Stimulated activated CD4-positive, alpha-beta T cell treated with anti-CD3 and anti-CD28 coated beads, Interleukin-12 subunit alpha, Interleukin-12 subunit beta, amount 100 ng/mL, for 4 hours (primary cell): ENCODE results near the gene SLC16A1.

Source experiments
- DNase-seq: peaks from one replicate; pipeline ENCODE4 v3.0.0-alpha.2; 2020

Gene SLC16A1

DNA sequence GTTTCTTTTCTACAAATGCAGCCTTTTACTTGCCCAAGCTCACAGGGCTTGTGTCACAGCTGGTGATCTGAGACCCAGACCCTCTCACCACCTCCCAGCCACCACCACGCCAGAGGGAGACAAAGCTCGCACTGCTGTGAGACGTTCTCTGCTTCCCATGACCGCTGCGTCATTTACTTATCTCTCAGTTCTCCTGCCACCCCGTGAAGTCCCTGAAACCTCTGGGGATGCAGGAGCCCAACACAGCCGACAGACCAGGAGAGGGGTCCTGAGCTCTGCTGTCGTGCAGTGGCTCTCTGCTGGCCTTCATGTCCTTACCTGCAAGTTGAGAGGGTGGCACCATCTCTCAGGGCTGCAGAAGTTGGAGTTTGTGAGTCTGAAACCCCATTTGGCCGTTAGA lies 77.7 kb downstream of the SLC16A1 start:
- no peak for DNase-seq

DNA sequence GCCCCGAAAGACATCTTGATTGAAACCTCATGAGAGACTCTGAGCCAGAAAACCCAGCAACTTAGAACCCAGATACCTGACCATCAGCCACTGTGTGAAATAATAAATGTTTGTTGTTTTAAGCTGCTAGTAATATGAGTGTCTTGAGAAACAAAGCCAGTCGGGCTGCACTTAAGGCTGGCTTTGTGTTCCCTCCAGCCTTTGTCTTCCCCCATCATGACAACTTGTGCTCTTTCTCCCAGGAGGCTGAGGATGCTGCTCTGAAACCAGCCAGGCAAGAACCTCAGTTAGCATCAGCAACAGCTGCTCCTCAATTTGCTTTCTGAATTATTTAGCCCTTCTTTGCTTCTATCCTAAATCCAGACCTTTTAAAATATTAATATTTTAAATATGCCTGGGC lies 78.2 kb downstream of the SLC16A1 start:
- DNase-seq, result no peak

DNA sequence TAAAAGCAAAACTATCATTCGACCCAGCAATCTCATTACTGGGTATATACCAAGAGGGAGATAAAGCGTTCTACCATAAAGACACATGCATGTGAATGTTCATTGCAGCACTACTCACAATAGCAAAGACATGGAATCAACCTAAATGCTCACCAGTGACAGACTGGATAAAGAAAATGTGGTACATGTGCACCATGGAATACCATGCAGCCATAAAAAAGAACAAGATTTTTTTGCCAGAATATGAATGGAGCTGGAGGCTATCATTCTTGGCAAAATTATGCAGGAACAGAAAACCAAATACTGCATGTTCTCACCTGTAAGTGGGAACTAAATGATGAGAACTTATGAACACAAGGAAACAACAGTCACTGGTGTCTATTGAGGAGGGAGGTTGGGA lies 79.7 kb downstream of the SLC16A1 start:
- DNase-seq, result no peak

GRCh38 chr1:112872551-112872962 lies 83.4 kb downstream of the SLC16A1 start:
- DNase-seq, result no peak

DNA sequence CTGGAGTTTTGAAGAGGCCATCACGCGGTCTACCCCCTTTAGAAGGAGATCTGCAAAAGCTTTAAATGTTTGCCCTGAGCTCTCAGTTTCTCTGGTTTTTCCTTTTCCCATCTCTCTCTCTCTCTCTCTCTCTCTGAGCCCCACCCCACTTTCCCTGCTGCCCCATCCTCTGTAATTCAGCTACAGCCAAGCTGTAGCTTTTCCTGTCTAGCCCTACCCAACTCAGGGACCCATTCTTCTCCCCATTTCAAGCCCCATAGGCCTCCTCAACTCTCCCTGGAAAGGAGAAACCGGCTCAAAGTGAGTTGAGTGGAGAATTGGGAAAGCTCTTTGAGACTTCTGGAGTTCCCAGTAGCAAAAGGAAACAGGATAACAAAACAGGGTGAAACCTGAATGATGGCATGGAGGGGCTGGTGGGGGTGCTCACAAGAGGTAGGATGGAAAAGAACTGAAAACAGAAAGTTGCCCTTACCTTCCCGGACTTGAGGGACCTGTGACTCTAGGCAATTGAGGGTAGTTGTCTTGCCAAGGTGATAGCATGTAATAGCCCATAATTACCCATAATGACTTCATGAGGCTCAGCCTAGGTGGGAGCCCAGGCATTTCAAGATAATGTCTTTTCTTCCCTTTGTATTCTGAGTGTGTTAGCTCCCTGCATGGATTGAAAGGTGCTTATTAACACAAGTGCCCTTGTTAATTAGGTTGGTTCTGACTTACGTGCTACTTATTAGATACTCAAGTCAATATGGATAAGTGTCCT lies 84.9 kb downstream of the SLC16A1 start:
- DNase-seq, result no peak

DNA sequence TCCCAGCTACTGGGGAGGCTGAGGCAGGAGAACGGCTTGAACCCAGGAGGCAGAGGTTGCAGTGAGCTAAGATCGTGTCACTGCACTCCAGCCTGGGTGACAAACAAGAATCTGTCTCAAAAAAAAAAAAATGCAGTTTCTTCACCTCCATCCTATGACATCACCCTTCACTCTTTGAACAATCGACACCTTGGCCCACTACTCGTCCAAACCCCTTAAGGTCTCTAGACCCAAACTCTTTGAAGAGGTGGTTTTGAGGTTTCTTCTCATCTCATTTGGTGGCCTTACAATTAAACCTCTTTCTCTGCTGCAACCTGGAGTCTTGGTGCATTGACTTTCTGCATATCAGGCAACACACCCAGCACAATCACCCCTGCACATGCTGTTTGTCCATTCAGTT lies 86.1 kb downstream of the SLC16A1 start:
- no peak for DNase-seq

DNA sequence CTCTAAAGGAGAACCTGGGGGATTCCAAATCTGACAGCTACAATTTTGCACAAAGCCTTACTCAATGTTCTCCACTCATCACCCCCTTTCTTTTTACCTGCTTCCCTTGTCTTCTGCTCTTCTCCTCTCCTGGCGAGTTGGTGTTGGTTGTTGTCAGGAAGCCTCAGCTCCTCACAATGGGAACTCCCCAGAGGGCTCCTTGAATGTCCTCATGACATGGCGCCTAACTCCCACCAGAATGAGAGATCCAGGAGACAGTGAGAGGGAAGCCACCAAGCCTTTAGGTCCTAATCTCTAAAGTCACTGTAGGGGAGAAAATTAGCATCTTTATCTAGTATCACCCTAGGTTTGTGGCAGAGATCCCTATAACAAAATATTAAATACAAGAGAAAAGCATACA lies 87.8 kb downstream of the SLC16A1 start:
- no peak for DNase-seq

DNA sequence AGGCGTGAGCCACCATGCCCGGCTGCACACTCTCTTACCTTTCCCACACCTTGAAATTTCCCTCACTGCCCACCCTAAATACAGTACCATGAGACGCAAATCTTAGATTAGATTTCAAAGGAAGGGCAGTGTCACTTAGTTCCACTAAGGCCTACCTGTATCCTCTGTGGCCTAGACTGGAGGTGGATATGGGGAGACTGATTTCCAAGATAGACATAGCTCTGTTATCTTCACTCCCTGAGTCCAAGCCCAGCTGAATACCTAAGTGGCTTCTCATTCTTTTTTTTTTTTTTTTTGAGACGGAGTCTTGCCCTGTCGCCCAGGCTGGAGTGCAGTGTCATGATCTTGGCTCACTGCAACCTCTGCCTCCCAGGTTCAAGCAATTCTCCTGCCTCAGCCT lies 89.0 kb downstream of the SLC16A1 start:
- no peak for DNase-seq

DNA sequence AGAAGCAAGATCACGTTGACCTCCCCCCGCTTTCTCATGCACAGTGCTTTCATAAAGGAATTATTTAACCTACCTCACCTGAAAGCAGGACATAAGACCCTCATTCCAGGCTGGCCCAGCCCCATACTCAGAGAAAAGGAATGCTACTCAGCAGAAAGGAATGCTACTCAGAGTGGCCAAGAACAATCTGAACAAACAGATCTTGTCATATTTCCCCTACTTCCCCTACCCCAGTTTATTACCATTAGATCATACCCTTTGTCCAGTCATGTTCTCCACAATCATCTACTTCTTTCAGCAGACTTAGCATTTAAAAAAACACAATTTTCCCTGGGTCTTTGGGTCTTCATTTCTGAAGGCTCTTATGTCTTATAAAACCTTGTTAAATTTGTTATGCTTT lies 89.8 kb downstream of the SLC16A1 start:
- no peak for DNase-seq

DNA sequence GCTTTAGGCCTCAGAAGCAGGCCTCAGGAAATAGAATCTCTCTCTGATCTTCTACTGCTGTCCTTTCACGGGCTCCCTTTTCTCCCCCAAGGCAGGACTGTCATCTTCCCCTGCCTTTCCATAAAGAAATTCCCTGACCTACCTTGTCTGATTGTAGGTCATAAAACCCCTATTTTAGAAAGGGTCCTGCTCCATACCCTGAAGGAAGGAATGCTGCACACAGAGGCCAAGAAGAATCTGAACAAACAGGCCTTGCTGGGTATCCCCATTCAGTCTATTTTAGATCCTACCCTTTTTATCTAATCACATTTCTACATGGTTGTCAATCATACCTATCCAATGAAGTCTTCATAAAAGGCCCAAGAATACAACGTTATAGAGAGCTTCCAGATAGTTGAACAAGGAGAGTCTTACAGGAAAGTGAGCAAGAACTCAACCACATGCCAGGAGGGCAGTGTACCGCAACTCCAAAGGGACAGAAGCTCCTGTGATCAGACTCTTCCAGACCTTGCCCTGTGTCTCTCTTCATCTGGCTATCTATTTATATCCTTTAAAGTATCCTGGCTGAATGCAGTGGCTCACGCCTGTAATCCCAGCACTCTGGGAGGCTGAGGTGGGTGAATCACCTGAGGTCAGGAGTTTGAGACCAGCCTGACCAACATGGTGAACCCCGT lies 93.1 kb downstream of the SLC16A1 start:
- DNase-seq, result no peak
